Breast epithelium (tissue), 3 donors: ENCODE data around the gene KBTBD2.

ENCODE experiments used
- POLR2A ChIP-seq: fragments of 450-650 bp; IDR thresholded peaks from one replicate; pipeline ENCODE4 v1.6.1; 2016; ENCODE audit warnings: antibody characterized with exemption, mild to moderate bottlenecking, moderate library complexity
- POLR2AphosphoS5 ChIP-seq, 3 donors: sonication (generic); formaldehyde crosslinking; IDR thresholded peaks; one replicate each; pipeline ENCODE4 v1.6.1; 2017; ENCODE audit warnings: antibody characterized with exemption in 3 of 3
- TF ChIP-seq, protein P1 (sequence below), 3 donors: fragments of 450-650 bp; IDR thresholded peaks; one replicate each; pipeline ENCODE4 v1.5.1; 2016 to 2017; ENCODE audit warnings: antibody characterized with exemption in 3 of 3, mild to moderate bottlenecking in 3 of 3, moderate library complexity in 3 of 3

DNA sequence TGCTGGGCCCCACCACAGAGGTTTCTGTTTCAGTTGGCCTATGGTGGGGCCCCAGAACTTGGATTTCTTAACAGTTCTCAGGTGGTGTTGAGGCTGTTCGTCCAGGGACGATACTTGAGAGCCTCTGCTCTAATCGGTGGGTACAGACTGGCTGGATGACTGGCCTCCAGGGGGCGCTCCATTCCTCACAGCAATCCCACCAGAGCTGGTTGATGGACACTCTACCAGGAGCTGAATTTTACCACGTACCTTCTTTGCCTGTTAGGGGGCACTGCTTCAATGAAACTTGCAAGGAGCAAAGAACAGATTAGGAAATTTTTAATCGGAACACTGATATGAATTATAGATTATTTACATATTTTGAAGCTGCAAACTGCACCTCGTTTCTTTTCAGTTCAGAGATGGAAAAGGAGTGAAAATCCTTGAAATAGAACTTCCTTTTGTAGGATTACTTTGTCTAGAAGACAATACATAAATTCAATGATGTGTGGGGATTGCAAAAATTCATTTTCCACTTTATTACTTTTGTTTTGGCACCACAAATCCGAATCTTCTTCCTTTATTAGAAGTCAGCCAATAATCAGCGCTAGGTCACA lies 44.8 kb downstream of the KBTBD2 start:
- no peak for TF ChIP-seq POLR2AphosphoS5 (IDR thresholded peaks at IDR 0.05)
- TF ChIP-seq POLR2A, result no peak
- TF ChIP-seq, protein P1, sequence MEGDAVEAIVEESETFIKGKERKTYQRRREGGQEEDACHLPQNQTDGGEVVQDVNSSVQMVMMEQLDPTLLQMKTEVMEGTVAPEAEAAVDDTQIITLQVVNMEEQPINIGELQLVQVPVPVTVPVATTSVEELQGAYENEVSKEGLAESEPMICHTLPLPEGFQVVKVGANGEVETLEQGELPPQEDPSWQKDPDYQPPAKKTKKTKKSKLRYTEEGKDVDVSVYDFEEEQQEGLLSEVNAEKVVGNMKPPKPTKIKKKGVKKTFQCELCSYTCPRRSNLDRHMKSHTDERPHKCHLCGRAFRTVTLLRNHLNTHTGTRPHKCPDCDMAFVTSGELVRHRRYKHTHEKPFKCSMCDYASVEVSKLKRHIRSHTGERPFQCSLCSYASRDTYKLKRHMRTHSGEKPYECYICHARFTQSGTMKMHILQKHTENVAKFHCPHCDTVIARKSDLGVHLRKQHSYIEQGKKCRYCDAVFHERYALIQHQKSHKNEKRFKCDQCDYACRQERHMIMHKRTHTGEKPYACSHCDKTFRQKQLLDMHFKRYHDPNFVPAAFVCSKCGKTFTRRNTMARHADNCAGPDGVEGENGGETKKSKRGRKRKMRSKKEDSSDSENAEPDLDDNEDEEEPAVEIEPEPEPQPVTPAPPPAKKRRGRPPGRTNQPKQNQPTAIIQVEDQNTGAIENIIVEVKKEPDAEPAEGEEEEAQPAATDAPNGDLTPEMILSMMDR (IDR thresholded peaks at IDR 0.05), result peak; percentile 57 to 82 (median 60)
